ENCODE measurements around the gene ZNF710.

DNA sequence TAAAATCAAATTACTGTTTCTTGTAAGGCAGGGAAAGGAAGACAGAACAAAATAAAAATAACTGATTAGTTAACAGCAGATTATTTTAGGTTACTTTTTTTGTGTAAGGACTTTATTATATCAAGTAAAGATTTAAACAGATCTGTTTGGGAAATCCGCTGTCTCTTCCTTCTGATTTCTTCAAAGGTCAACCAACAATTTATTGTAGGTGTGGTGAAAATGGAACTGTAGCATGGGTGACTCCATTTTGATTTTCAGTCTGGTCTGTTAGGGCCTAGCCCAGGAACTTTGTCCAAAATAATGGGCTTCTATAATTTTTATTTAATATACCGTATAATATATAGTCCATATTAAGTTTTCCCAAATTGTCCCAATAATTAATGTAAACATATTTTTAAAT is 114.7 kb downstream of the ZNF710 start:
- TF ChIP-seq, protein P1, sequence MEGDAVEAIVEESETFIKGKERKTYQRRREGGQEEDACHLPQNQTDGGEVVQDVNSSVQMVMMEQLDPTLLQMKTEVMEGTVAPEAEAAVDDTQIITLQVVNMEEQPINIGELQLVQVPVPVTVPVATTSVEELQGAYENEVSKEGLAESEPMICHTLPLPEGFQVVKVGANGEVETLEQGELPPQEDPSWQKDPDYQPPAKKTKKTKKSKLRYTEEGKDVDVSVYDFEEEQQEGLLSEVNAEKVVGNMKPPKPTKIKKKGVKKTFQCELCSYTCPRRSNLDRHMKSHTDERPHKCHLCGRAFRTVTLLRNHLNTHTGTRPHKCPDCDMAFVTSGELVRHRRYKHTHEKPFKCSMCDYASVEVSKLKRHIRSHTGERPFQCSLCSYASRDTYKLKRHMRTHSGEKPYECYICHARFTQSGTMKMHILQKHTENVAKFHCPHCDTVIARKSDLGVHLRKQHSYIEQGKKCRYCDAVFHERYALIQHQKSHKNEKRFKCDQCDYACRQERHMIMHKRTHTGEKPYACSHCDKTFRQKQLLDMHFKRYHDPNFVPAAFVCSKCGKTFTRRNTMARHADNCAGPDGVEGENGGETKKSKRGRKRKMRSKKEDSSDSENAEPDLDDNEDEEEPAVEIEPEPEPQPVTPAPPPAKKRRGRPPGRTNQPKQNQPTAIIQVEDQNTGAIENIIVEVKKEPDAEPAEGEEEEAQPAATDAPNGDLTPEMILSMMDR (IDR thresholded peaks at IDR 0.05; ENCODE audit: low read depth, low read length, poor library complexity, severe bottlenecking): no peak
- no peak for TF ChIP-seq EZH2phosphoT487 (IDR thresholded peaks at IDR 0.05; ENCODE audit: borderline replicate concordance, low read length)
